Keratinocyte (primary cell): ENCODE results near the gene GTF2H3. TPM values are rescaled to one million over a fixed set of nuclear protein-coding genes. Genes with fewer than 3 reads are reported as not detected.
A peak's percentile ranks its signal among the peaks of the same experiment; 100 is the strongest.

Experiments used
- DNase-seq: peaks from one replicate; pipeline ENCODE4 v3.0.0-alpha.2; 2011; ENCODE audit warnings: low read depth, missing footprints, low spot score
- FAIRE-seq: peaks from 2 replicates; lab custom pipeline; 2011; peaks lifted over from hg19 to GRCh38; lab: Jason Lieb, UNC
- H2AFZ ChIP-seq: 2 replicates; pipeline ENCODE4 v1.6.0; 2012; ENCODE audit warnings: low read length, control low read depth, inconsistent platforms; ENCODE audit not compliant: control insufficient read depth
- H3K27ac ChIP-seq: 2 replicates; pipeline ENCODE4 v1.5.1; 2011; ENCODE audit warnings: low read length; ENCODE audit not compliant: control insufficient read depth, insufficient read depth
- H3K27me3 ChIP-seq: 3 replicates; pipeline ENCODE4 v1.6.0; 2011; ENCODE audit warnings: low read length; ENCODE audit not compliant: control insufficient read depth, insufficient read depth; ENCODE audit errors: extremely low read depth
- H3K36me3 ChIP-seq, 2 experiments: 2 replicates in 1 of 2; 3 replicates in 1 of 2; pipeline ENCODE4 v1.5.1; 2011; ENCODE audit warnings: low read length in 2 of 2, mild to moderate bottlenecking in 1 of 2; ENCODE audit not compliant: control insufficient read depth in 2 of 2, insufficient read depth in 2 of 2; ENCODE audit errors: extremely low read depth in 1 of 2
- H3K4me1 ChIP-seq: 3 replicates; pipeline ENCODE4 v1.5.1; 2011; ENCODE audit warnings: low read length; ENCODE audit not compliant: control insufficient read depth, insufficient read depth; ENCODE audit errors: extremely low read depth
- H3K4me2 ChIP-seq: 3 replicates; pipeline ENCODE4 v1.6.0; 2011; ENCODE audit warnings: low read depth, low read length; ENCODE audit not compliant: control insufficient read depth, insufficient read depth; ENCODE audit errors: extremely low read depth
- H3K4me3 ChIP-seq, 3 experiments: fragments of 200-600 bp in 1 of 3; sonication (generic) in 1 of 3; 2 replicates in 2 of 3; 3 replicates in 1 of 3; pipeline ENCODE4 v1.5.1; 2011 to 2016; ENCODE audit warnings: low read length in 3 of 3, mild to moderate bottlenecking in 3 of 3, control low read depth in 2 of 3, inconsistent platforms in 1 of 3, low read depth in 1 of 3, mixed read lengths in 1 of 3, mixed run types in 1 of 3, moderate library complexity in 1 of 3; ENCODE audit not compliant: control insufficient read depth in 2 of 3, insufficient read depth in 2 of 3; ENCODE audit errors: extremely low read depth in 1 of 3
- H3K79me2 ChIP-seq: 2 replicates; pipeline ENCODE4 v1.6.0; 2012; ENCODE audit warnings: low read length; ENCODE audit not compliant: control insufficient read depth, insufficient read depth
- H3K9ac ChIP-seq: 3 replicates; pipeline ENCODE4 v1.6.0; 2011; ENCODE audit warnings: low read length; ENCODE audit not compliant: control insufficient read depth, insufficient read depth; ENCODE audit errors: extremely low read depth
- H3K9me1 ChIP-seq: 3 replicates; pipeline ENCODE4 v1.6.0; 2011; ENCODE audit warnings: low read length; ENCODE audit not compliant: control insufficient read depth, insufficient read depth; ENCODE audit errors: extremely low read depth
- H3K9me3 ChIP-seq: 2 replicates; pipeline ENCODE4 v1.5.1; 2012; ENCODE audit warnings: low read depth, low read length; ENCODE audit not compliant: control insufficient read depth
- H4K20me1 ChIP-seq: 3 replicates; pipeline ENCODE4 v1.6.0; 2011; ENCODE audit warnings: low read length; ENCODE audit not compliant: control insufficient read depth, insufficient read depth; ENCODE audit errors: extremely low read depth
- CTCF ChIP-seq, 3 experiments: IDR thresholded peaks in 1 of 3; conservative IDR thresholded peaks in 1 of 3; optimal IDR thresholded peaks in 1 of 3; 2 replicates in 2 of 3; 3 replicates in 1 of 3; pipeline versions ENCODE3 to v1.5.1; 2011; ENCODE audit warnings: low read length in 3 of 3, mild to moderate bottlenecking in 3 of 3, moderate library complexity in 2 of 3, control low read depth in 1 of 3, inconsistent platforms in 1 of 3; ENCODE audit not compliant: insufficient read depth in 2 of 3; ENCODE audit errors: extremely low read depth in 1 of 3
- EZH2 ChIP-seq: IDR thresholded peaks from one replicate; pipeline ENCODE4 v1.6.1; 2012; ENCODE audit warnings: inconsistent platforms, mild to moderate bottlenecking, low read length, moderate library complexity
- dilution Hi-C: fragments of 300-500 bp; cut with MboI; formaldehyde crosslinking; loops from one replicate; pipeline ENCODE4 v1.7.0; 2020; ENCODE audit warnings: low sequenced_read_pairs; ENCODE audit not compliant: extremely low pct_ligation_motif_present
- polyA plus RNA-seq, 5 experiments: library from polyadenylated mRNA; depleted of rRNA in 3 of 5; stranded (reverse) in 3 of 5; stranded (forward) in 1 of 5; unstranded in 1 of 5; fragments of >200 nt; gene quantifications; 1 replicate in 1 of 5; 2 replicates in 3 of 5; 3 replicates in 1 of 5; pipeline versions ENCODE4 v1.2.1 to v1.2.3, GENCODE V29; 2011 to 2012; ENCODE audit warnings: missing spikeins in 2 of 5, low read depth in 1 of 5, low replicate concordance in 1 of 5

Gene GTF2H3
- polyA plus RNA-seq, 1 donor (not counting 4 experiments of a cell fraction or from before 2014, with no cell fraction given) = 57.2 TPM

GRCh38 chr12:123617580-123617979, 16.0 kb upstream of the GTF2H3 start:
- Histone ChIP-seq H3K9ac (no peak overlapping the region), H3K27ac (no peak overlapping the region), H3K79me2 (no peaks in the 10 kb centered on the region), H3K9me3 (no peaks in the 10 kb centered on the region), H3K4me2 (no peak overlapping the region), H3K36me3 (peaks cover 39 to 50% of the 10 kb centered on the region in 2 experiments), H3K4me1 (peaks cover 18% of the 10 kb centered on the region), H2AFZ (no peak overlapping the region), H3K27me3 (no peaks in the 10 kb centered on the region), H4K20me1 (no peaks in the 10 kb centered on the region), H3K9me1 (no peaks in the 10 kb centered on the region), H3K4me3 (no peak overlapping the region)
- DNase-seq (no peak), FAIRE-seq (no peak)
- dilution Hi-C loops = no loop called here
- TF ChIP-seq EZH2 (no peak), CTCF (optimal IDR thresholded peaks at IDR 0.05 in 1 of 3, IDR thresholded peaks at IDR 0.05 in 1 of 3, conservative IDR thresholded peaks at IDR 0.05 in 1 of 3; ENCODE audit: extremely low read depth in 1 of 3, insufficient read depth in 2 of 3, low read length in 3 of 3) (no peak)

- H3K36me3 ChIP-seq = peaks cover 26 to 37% of the 10 kb centered on the region in 2 experiments
Measured at GRCh38 chr12:123621101-123621500, 12.5 kb upstream of the GTF2H3 start.

More at GRCh38 chr12:123621101-123621500, 12.5 kb upstream of the GTF2H3 start:
- Histone ChIP-seq H3K4me1 (peaks cover 14% of the 10 kb centered on the region), H3K9me1 (no peaks in the 10 kb centered on the region), H3K4me3 (no peak overlapping the region), H3K4me2 (no peak overlapping the region), H3K27ac (peak overlapping the region; percentile 45), H2AFZ (no peak overlapping the region), H4K20me1 (no peaks in the 10 kb centered on the region), H3K79me2 (no peaks in the 10 kb centered on the region), H3K9ac (no peak overlapping the region), H3K27me3 (no peaks in the 10 kb centered on the region), H3K9me3 (no peaks in the 10 kb centered on the region)
- dilution Hi-C loops = no loop called here
- FAIRE-seq (no peak), DNase-seq (no peak)
- TF ChIP-seq CTCF (optimal IDR thresholded peaks at IDR 0.05 in 1 of 3, IDR thresholded peaks at IDR 0.05 in 1 of 3, conservative IDR thresholded peaks at IDR 0.05 in 1 of 3; ENCODE audit: extremely low read depth in 1 of 3, insufficient read depth in 2 of 3, low read length in 3 of 3) = no peak
- no peak for TF ChIP-seq EZH2
